GOT3 (cell line): Measurements from ENCODE around the gene KCNH1.

ENCODE experiments used
- DNase-seq: peaks from one replicate; lab custom pipeline; 2025; ENCODE audit warnings: mixed read lengths; lab: John Stamatoyannopoulos, UW

KCNH1 gene

GRCh38 chr1:210814382-210815123 lies 319.4 kb downstream of the KCNH1 start:
- no peak for DNase-seq

- DNase-seq, result no peak
These were observed 332.4 kb downstream of the KCNH1 start for GRCh38 chr1:210801501-210801900.

- no peak for DNase-seq
These were observed 333.2 kb downstream of the KCNH1 start for GRCh38 chr1:210800756-210801155.

GRCh38 chr1:210800301-210800700 lies 333.6 kb downstream of the KCNH1 start:
- DNase-seq, result no peak

GRCh38 chr1:210797422-210797821 lies 336.5 kb downstream of the KCNH1 start:
- no peak for DNase-seq

GRCh38 chr1:210796421-210796820 lies 337.5 kb downstream of the KCNH1 start:
- no peak for DNase-seq

GRCh38 chr1:210794445-210794844 lies 339.5 kb downstream of the KCNH1 start:
- DNase-seq, result no peak

GRCh38 chr1:210792250-210793102 lies 341.5 kb downstream of the KCNH1 start:
- DNase-seq, result no peak

- DNase-seq, result no peak
These were observed 343.8 kb downstream of the KCNH1 start for GRCh38 chr1:210790196-210790595.

GRCh38 chr1:210787800-210788199 lies 346.1 kb downstream of the KCNH1 start:
- no peak for DNase-seq

GRCh38 chr1:210786546-210786945 lies 347.4 kb downstream of the KCNH1 start:
- DNase-seq, result no peak

GRCh38 chr1:210783925-210784324 lies 350.0 kb downstream of the KCNH1 start:
- no peak for DNase-seq

- no peak for DNase-seq
These were observed 352.3 kb downstream of the KCNH1 start for GRCh38 chr1:210781652-210782051.

GRCh38 chr1:210779269-210779668 lies 354.7 kb downstream of the KCNH1 start:
- no peak for DNase-seq

GRCh38 chr1:210777914-210778313 lies 356.0 kb downstream of the KCNH1 start:
- no peak for DNase-seq

- DNase-seq, result no peak
These were observed 357.2 kb downstream of the KCNH1 start for GRCh38 chr1:210776712-210777111.

- no peak for DNase-seq
These were observed 358.7 kb downstream of the KCNH1 start for GRCh38 chr1:210775289-210775688.

GRCh38 chr1:210773450-210773849 lies 360.5 kb downstream of the KCNH1 start:
- DNase-seq, result no peak

GRCh38 chr1:210771131-210771530 lies 362.8 kb downstream of the KCNH1 start:
- no peak for DNase-seq

- no peak for DNase-seq
These were observed 363.5 kb downstream of the KCNH1 start for GRCh38 chr1:210770396-210770984.

- DNase-seq, result no peak
These were observed 364.5 kb downstream of the KCNH1 start for GRCh38 chr1:210769473-210769872.

GRCh38 chr1:210764536-210764935 lies 369.4 kb downstream of the KCNH1 start:
- no peak for DNase-seq

- DNase-seq, result no peak
These were observed 375.2 kb downstream of the KCNH1 start for GRCh38 chr1:210758761-210759160.
